GM23338 (cell line): Measurements from ENCODE around the gene GAGE12G.
"Not testable (repeated sequence)": the region's sequence is repeated elsewhere in the genome, so short reads cannot be mapped to it uniquely, and the experiment has no call there.

Experiments used
- CREB1 ChIP-seq: fragments of 250-450 bp; sonication (Bioruptor Pico); IDR thresholded peaks from 2 replicates; pipeline ENCODE4 v1.5.0; 2020; ENCODE audit warnings: low read depth, mild to moderate bottlenecking, moderate library complexity
- CTCF ChIP-seq, 2 experiments: fragments of 200-600 bp in 1 of 2; sonication (generic) in 1 of 2; conservative IDR thresholded peaks; 2 replicates each; pipeline versions ENCODE4 v1.5.1 to v1.6.1; 2016 to 2017; ENCODE audit warnings: antibody characterized with exemption in 2 of 2, low read depth in 2 of 2, mild to moderate bottlenecking in 2 of 2, moderate library complexity in 1 of 2
- ETS1 ChIP-seq: IDR thresholded peaks from 2 replicates; pipeline ENCODE4 v1.6.1; 2016; ENCODE audit warnings: antibody characterized with exemption
- EZH2 ChIP-seq: fragments of 200-600 bp; sonication (generic); IDR thresholded peaks from one replicate; pipeline ENCODE4 v1.8.0; 2017; ENCODE audit warnings: antibody characterized with exemption, mild to moderate bottlenecking, low read depth; ENCODE audit not compliant: unreplicated experiment
- EZH2phosphoT487 ChIP-seq: fragments of 200-600 bp; sonication (generic); IDR thresholded peaks from one replicate; pipeline ENCODE4 v1.8.1; 2018; ENCODE audit warnings: antibody characterized with exemption; ENCODE audit not compliant: unreplicated experiment
- JUNB ChIP-seq: IDR thresholded peaks from one replicate; pipeline ENCODE4 v1.6.1; 2016; ENCODE audit warnings: antibody characterized with exemption; ENCODE audit not compliant: unreplicated experiment
- NANOG ChIP-seq: IDR thresholded peaks from 2 replicates; pipeline ENCODE4 v1.6.1; 2016; ENCODE audit warnings: antibody characterized with exemption, borderline replicate concordance
- POLR2AphosphoS5 ChIP-seq: IDR thresholded peaks from 2 replicates; pipeline ENCODE4 v1.6.1; 2016; ENCODE audit warnings: antibody characterized with exemption, low read depth
- REST ChIP-seq: IDR thresholded peaks from one replicate; pipeline ENCODE4 v1.6.1; 2018; ENCODE audit warnings: antibody characterized with exemption; ENCODE audit not compliant: unreplicated experiment
- STAT1 ChIP-seq: IDR thresholded peaks from one replicate; pipeline ENCODE4 v1.6.1; 2016; ENCODE audit warnings: antibody characterized with exemption; ENCODE audit not compliant: unreplicated experiment
- ZNF462 ChIP-seq: fragments of 250-450 bp; sonication (Bioruptor Pico); IDR thresholded peaks from 2 replicates; pipeline ENCODE4 v1.5.0; 2020; ENCODE audit warnings: mild to moderate bottlenecking, moderate library complexity

- TF ChIP-seq STAT1; POLR2AphosphoS5; CTCF (conservative IDR thresholded peaks at IDR 0.05; ENCODE audit: low read depth in 2 of 2); REST; EZH2; EZH2phosphoT487; ETS1; NANOG; CREB1; JUNB; ZNF462 (CRISPR knock-in tag): not testable (repeated sequence)
These were observed 20.3 kb downstream of the GAGE12G start for GRCh38 chrX:49590488-49590887.
